8988T (cell line): ENCODE measurements around the gene PFDN6.

Experiments
- DNase-seq: peaks from one replicate; pipeline ENCODE4 v3.0.0; 2011

Gene PFDN6

GRCh38 chr6:33318426-33319073 lies 29.1 kb downstream of the PFDN6 start:
- no peak for DNase-seq

GRCh38 chr6:33319939-33320314 lies 30.5 kb downstream of the PFDN6 start:
- DNase-seq, result no peak

GRCh38 chr6:33320315-33321181 lies 31.1 kb downstream of the PFDN6 start:
- no peak for DNase-seq

- DNase-seq, result no peak
Observed at GRCh38 chr6:33321227-33321626, 31.8 kb downstream of the PFDN6 start.

- DNase-seq, result no peak
Observed at GRCh38 chr6:33323623-33323948, 34.2 kb downstream of the PFDN6 start.

GRCh38 chr6:33324125-33324524 lies 34.7 kb downstream of the PFDN6 start:
- DNase-seq, result no peak

GRCh38 chr6:33329058-33329457 lies 39.7 kb downstream of the PFDN6 start:
- DNase-seq, result no peak

- no peak for DNase-seq
Observed at GRCh38 chr6:33330736-33331135, 41.3 kb downstream of the PFDN6 start.

GRCh38 chr6:33333666-33334065 lies 44.3 kb downstream of the PFDN6 start:
- DNase-seq, result no peak

- DNase-seq, result no peak
Observed at GRCh38 chr6:33335916-33336315, 46.5 kb downstream of the PFDN6 start.

GRCh38 chr6:33336495-33336894 lies 47.1 kb downstream of the PFDN6 start:
- no peak for DNase-seq

- no peak for DNase-seq
Observed at GRCh38 chr6:33339193-33339592, 49.8 kb downstream of the PFDN6 start.
